Measurements from ENCODE around the gene SP140L. TPM values are rescaled to one million over a fixed set of nuclear protein-coding genes. Genes with fewer than 3 reads are reported as not detected.

Gene SP140L
- polyA plus RNA-seq, 1 of the 3 experiments (the other 2 are of a cell fraction), result 13.5 TPM

DNA sequence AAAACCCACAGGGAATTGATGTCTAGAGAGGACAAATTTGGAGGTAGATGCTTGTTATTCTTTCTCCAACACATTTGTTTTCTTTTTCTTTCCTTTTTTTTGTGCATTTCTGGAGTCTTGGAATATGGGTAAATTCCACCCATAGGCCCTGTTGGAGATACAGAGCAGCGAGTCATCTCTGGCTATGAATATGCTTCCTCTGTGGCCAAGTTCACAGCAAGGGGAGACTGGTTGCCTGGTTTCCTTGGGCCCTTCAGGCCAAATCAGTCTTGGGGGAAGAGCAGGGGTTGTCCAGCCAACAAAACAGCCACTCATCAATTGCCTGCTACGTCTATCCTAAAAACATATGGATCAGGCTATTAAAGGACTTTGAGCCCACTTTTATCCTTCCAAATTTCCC lies 116.5 kb downstream of the SP140L start (continued):
- TF ChIP-seq, protein P1, sequence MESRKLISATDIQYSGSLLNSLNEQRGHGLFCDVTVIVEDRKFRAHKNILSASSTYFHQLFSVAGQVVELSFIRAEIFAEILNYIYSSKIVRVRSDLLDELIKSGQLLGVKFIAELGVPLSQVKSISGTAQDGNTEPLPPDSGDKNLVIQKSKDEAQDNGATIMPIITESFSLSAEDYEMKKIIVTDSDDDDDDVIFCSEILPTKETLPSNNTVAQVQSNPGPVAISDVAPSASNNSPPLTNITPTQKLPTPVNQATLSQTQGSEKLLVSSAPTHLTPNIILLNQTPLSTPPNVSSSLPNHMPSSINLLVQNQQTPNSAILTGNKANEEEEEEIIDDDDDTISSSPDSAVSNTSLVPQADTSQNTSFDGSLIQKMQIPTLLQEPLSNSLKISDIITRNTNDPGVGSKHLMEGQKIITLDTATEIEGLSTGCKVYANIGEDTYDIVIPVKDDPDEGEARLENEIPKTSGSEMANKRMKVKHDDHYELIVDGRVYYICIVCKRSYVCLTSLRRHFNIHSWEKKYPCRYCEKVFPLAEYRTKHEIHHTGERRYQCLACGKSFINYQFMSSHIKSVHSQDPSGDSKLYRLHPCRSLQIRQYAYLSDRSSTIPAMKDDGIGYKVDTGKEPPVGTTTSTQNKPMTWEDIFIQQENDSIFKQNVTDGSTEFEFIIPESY (IDR thresholded peaks at IDR 0.05; ENCODE audit: borderline replicate concordance, low read depth), result no peak
- TF ChIP-seq YY1 (IDR thresholded peaks at IDR 0.05; ENCODE audit: low read depth), result no peak
- TF ChIP-seq RXRA (IDR thresholded peaks at IDR 0.05; ENCODE audit: borderline replicate concordance, low read depth), result peak; percentile 56; the same call in 1 of the 2 replicates
- peak; percentile 29; the same call in 1 of the 2 replicates for TF ChIP-seq TCF12 (IDR thresholded peaks at IDR 0.05)
- TF ChIP-seq ELF1 (IDR thresholded peaks at IDR 0.05), result no peak
- TF ChIP-seq SIN3A (IDR thresholded peaks at IDR 0.05; ENCODE audit: borderline replicate concordance, low read depth, low read length), result no peak
- no peak for TF ChIP-seq EZH2phosphoT487 (IDR thresholded peaks at IDR 0.05; ENCODE audit: borderline replicate concordance, low read depth)
- TF ChIP-seq MEF2A (IDR thresholded peaks at IDR 0.05; ENCODE audit: borderline replicate concordance, low read depth), result no peak
- no peak for TF ChIP-seq RAD21 (IDR thresholded peaks at IDR 0.05; ENCODE audit: low read length)
- TF ChIP-seq FOXJ3 (CRISPR knock-in tag; IDR thresholded peaks at IDR 0.05), result no peak
- no peak for TF ChIP-seq SMC3 (IDR thresholded peaks at IDR 0.05; ENCODE audit: low read depth, low read length)

DNA sequence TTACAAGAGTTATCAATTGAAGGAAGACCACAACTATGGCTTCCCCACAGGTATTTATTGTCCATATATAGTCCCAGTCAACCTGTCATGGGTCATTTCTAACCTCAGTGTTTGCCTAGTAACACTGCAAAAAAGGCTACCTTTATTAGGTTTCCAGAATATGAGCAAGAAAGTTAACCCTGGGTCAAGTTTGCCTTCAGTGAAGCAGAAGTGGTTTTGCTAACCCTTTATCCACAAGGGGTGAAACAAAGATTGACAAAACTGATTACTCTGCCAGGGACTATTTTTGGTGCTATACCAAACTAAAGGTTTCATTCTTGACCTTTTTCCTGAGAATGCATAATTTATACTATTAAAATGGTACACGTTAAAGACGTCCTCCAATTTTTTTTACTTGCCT lies 117.8 kb downstream of the SP140L start:
- no peak overlapping the region for H3K4me3 ChIP-seq (ENCODE audit: low read depth in 2 of 2, low read length in 1 of 2)
- H3K9ac ChIP-seq, result no peak overlapping the region
- no peak for DNase-seq
- WGBS (ENCODE audit: low lambda C conversion rate), result 70% methylated on average over 2 of the region's 2 CpGs
- ChIA-PET CTCF (no interaction called here), POLR2A (no interaction called here)
- no peak overlapping the region for H3K27ac ChIP-seq (ENCODE audit: low read depth in 2 of 2, low read length in 1 of 2)
- no peaks in the 10 kb centered on the region for H4K20me1 ChIP-seq (ENCODE audit: insufficient read depth)
- no peak overlapping the region for H3K4me2 ChIP-seq
- no peak overlapping the region for H2AFZ ChIP-seq (ENCODE audit: low read depth)
- peaks cover 0 to 4% of the 10 kb centered on the region in 2 experiments; a peak in 1 of 4 replicates for H3K4me1 ChIP-seq (ENCODE audit: control insufficient read depth in 1 of 2, insufficient read depth in 2 of 2, low read depth in 1 of 2, low read length in 1 of 2)
- no peaks in the 10 kb centered on the region for H3K9me2 ChIP-seq
- H3K36me3 ChIP-seq (replicated peaks in 1 of 2; ENCODE audit: control insufficient read depth in 1 of 2, insufficient read depth in 2 of 2, low read length in 1 of 2), result peaks cover 32 to 56% of the 10 kb centered on the region in 2 experiments
- H3K79me2 ChIP-seq (ENCODE audit: insufficient read depth), result peaks cover 35% of the 10 kb centered on the region
- no peaks in the 10 kb centered on the region for H3K27me3 ChIP-seq (ENCODE audit: insufficient read depth)
- TF ChIP-seq NRF1 (IDR thresholded peaks at IDR 0.05; ENCODE audit: low read depth, low read length), result no peak
- no peak for TF ChIP-seq EZH2phosphoT487 (IDR thresholded peaks at IDR 0.05; ENCODE audit: borderline replicate concordance, low read depth)
- TF ChIP-seq ELF1 (IDR thresholded peaks at IDR 0.05), result no peak
- TF ChIP-seq SIN3A (IDR thresholded peaks at IDR 0.05; ENCODE audit: borderline replicate concordance, low read depth, low read length), result no peak
- no peak for TF ChIP-seq NFIC (IDR thresholded peaks at IDR 0.05; ENCODE audit: borderline replicate concordance)
- TF ChIP-seq RAD21 (IDR thresholded peaks at IDR 0.05; ENCODE audit: low read length), result no peak
- TF ChIP-seq RXRA (IDR thresholded peaks at IDR 0.05; ENCODE audit: borderline replicate concordance, low read depth), result no peak
- TF ChIP-seq FOXJ3 (CRISPR knock-in tag; IDR thresholded peaks at IDR 0.05), result no peak
- TF ChIP-seq, protein P2, sequence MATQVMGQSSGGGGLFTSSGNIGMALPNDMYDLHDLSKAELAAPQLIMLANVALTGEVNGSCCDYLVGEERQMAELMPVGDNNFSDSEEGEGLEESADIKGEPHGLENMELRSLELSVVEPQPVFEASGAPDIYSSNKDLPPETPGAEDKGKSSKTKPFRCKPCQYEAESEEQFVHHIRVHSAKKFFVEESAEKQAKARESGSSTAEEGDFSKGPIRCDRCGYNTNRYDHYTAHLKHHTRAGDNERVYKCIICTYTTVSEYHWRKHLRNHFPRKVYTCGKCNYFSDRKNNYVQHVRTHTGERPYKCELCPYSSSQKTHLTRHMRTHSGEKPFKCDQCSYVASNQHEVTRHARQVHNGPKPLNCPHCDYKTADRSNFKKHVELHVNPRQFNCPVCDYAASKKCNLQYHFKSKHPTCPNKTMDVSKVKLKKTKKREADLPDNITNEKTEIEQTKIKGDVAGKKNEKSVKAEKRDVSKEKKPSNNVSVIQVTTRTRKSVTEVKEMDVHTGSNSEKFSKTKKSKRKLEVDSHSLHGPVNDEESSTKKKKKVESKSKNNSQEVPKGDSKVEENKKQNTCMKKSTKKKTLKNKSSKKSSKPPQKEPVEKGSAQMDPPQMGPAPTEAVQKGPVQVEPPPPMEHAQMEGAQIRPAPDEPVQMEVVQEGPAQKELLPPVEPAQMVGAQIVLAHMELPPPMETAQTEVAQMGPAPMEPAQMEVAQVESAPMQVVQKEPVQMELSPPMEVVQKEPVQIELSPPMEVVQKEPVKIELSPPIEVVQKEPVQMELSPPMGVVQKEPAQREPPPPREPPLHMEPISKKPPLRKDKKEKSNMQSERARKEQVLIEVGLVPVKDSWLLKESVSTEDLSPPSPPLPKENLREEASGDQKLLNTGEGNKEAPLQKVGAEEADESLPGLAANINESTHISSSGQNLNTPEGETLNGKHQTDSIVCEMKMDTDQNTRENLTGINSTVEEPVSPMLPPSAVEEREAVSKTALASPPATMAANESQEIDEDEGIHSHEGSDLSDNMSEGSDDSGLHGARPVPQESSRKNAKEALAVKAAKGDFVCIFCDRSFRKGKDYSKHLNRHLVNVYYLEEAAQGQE (IDR thresholded peaks at IDR 0.05; ENCODE audit: low read depth, low read length), result no peak
- TF ChIP-seq, protein P3, sequence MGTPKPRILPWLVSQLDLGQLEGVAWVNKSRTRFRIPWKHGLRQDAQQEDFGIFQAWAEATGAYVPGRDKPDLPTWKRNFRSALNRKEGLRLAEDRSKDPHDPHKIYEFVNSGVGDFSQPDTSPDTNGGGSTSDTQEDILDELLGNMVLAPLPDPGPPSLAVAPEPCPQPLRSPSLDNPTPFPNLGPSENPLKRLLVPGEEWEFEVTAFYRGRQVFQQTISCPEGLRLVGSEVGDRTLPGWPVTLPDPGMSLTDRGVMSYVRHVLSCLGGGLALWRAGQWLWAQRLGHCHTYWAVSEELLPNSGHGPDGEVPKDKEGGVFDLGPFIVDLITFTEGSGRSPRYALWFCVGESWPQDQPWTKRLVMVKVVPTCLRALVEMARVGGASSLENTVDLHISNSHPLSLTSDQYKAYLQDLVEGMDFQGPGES (IDR thresholded peaks at IDR 0.05; ENCODE audit: low read depth, low read length), result no peak
- TF ChIP-seq, protein P4, sequence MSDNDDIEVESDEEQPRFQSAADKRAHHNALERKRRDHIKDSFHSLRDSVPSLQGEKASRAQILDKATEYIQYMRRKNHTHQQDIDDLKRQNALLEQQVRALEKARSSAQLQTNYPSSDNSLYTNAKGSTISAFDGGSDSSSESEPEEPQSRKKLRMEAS (IDR thresholded peaks at IDR 0.05; ENCODE audit: low read depth), result no peak
- TF ChIP-seq GATA2 (CRISPR knock-in tag; IDR thresholded peaks at IDR 0.05), result no peak
- TF ChIP-seq SMC3 (IDR thresholded peaks at IDR 0.05; ENCODE audit: low read depth, low read length), result no peak
- TF ChIP-seq EP300 (IDR thresholded peaks at IDR 0.05; ENCODE audit: borderline replicate concordance in 1 of 2, low read depth in 1 of 2, low read length in 1 of 2), result no peak
- no peak for TF ChIP-seq TAF1 (IDR thresholded peaks at IDR 0.05; ENCODE audit: borderline replicate concordance, low read depth, low read length)
- TF ChIP-seq, protein P1 (IDR thresholded peaks at IDR 0.05; ENCODE audit: borderline replicate concordance, low read depth), result no peak
- no peak for TF ChIP-seq MXI1 (IDR thresholded peaks at IDR 0.05; ENCODE audit: low read depth, low read length)
- no peak for TF ChIP-seq YY1 (IDR thresholded peaks at IDR 0.05; ENCODE audit: low read depth)
- TF ChIP-seq MEF2A (IDR thresholded peaks at IDR 0.05; ENCODE audit: borderline replicate concordance, low read depth), result no peak
- no peak for TF ChIP-seq FOXM1 (IDR thresholded peaks at IDR 0.05; ENCODE audit: low read depth)
- peaks cover 28% of the 10 kb centered on the region for H3F3A ChIP-seq (replicated peaks; ENCODE audit: insufficient read depth)
- H3K9me3 ChIP-seq, result no peaks in the 10 kb centered on the region

All from SK-N-SH (cell line).